ENCODE results near the gene CD80.

DNA sequence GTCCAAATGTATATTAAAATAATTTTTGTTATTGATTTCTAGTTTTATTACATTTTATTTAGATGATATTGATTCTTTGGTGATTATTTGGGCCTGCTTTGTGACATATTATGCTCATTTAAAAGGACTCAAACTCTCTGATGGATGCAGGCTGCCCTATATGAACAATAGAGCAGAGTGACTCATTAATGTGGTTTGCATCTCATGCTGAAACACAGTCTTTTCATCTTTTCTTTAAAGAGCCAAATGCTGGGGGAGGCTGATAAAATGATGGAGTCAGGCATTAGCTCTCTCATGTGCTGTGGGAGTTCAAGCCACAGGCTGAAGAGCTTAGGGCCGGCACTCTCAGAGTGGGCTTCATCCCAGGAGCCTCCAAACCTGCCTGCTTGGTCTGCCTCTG lies 45.5 kb upstream of the CD80 start:
- TF ChIP-seq, protein P1, sequence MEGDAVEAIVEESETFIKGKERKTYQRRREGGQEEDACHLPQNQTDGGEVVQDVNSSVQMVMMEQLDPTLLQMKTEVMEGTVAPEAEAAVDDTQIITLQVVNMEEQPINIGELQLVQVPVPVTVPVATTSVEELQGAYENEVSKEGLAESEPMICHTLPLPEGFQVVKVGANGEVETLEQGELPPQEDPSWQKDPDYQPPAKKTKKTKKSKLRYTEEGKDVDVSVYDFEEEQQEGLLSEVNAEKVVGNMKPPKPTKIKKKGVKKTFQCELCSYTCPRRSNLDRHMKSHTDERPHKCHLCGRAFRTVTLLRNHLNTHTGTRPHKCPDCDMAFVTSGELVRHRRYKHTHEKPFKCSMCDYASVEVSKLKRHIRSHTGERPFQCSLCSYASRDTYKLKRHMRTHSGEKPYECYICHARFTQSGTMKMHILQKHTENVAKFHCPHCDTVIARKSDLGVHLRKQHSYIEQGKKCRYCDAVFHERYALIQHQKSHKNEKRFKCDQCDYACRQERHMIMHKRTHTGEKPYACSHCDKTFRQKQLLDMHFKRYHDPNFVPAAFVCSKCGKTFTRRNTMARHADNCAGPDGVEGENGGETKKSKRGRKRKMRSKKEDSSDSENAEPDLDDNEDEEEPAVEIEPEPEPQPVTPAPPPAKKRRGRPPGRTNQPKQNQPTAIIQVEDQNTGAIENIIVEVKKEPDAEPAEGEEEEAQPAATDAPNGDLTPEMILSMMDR (IDR thresholded peaks at IDR 0.05): no peak
- no peak for TF ChIP-seq POLR2A (IDR thresholded peaks at IDR 0.05)

All from right lobe of liver (tissue), 4 donors.